ENCODE results near the gene PRR12. TPM values are rescaled to one million over a fixed set of nuclear protein-coding genes. Genes with fewer than 3 reads are reported as not detected.

The PRR12 gene
- total RNA-seq, 4 donors from 2014 or later: 4.6 to 15.4 (median 6.2) TPM

- TF ChIP-seq, protein P1, sequence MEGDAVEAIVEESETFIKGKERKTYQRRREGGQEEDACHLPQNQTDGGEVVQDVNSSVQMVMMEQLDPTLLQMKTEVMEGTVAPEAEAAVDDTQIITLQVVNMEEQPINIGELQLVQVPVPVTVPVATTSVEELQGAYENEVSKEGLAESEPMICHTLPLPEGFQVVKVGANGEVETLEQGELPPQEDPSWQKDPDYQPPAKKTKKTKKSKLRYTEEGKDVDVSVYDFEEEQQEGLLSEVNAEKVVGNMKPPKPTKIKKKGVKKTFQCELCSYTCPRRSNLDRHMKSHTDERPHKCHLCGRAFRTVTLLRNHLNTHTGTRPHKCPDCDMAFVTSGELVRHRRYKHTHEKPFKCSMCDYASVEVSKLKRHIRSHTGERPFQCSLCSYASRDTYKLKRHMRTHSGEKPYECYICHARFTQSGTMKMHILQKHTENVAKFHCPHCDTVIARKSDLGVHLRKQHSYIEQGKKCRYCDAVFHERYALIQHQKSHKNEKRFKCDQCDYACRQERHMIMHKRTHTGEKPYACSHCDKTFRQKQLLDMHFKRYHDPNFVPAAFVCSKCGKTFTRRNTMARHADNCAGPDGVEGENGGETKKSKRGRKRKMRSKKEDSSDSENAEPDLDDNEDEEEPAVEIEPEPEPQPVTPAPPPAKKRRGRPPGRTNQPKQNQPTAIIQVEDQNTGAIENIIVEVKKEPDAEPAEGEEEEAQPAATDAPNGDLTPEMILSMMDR (IDR thresholded peaks at IDR 0.05; ENCODE audit: low read depth): no peak
These were observed 76.5 kb downstream of the PRR12 start for GRCh38 chr19:49667473-49667872.

- TF ChIP-seq, protein P1 (IDR thresholded peaks at IDR 0.05; ENCODE audit: low read depth): no peak
These were observed 78.5 kb downstream of the PRR12 start for GRCh38 chr19:49669516-49669915.

DNA sequence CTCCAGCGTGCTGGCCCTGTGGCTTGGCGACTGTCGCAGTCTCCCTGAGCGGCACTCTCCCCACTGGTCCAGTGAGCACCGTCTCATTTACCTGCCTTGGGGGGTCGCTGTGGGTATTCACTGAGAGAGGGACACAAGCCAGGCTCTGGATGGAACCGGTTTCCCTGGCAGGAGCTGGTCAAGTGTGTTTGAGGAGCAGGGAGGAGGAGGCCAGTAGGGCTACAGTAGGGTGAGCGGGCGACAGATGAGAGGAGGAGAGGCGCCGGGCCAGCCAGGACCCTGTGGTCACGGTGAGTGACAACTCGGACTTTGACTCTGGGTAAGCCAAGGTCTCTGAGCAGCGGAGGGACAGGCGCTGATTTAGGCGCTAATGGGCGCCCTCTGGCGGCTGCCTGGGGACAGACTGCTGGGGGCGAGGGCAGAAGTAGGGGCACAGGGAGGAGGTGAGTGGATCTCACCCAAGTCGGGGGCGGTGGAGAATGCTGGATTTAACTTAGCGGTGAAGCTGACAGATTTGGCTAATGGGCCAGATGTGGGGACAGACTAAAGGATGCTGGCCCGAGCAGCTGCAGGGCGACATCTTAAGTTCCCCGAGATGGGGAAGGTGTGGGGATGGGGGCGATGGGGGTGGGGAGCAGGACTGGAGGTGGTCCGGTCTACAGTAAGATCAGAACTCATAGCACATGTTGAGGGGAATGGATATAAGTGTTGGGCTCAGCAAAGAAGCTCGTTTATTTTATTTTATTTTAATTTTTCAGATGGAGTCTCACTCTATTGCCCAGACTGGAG is 81.3 kb downstream of the PRR12 start:
- TF ChIP-seq, protein P1 (IDR thresholded peaks at IDR 0.05; ENCODE audit: low read depth): no peak

Small RNAs within 50 kb of the gene (small RNA-seq; reads per million reads assigned to genes)
- gene RF00019: 0.49 reads per million

Other genes with a start within 250 kb of the PRR12 start
- gene TEAD2, start 228.8 kb upstream of the PRR12 start, total RNA-seq: 10 to 100 TPM; 13.8 to 23.5 (median 19.6) TPM
- gene DKKL1, start 227.3 kb upstream of the PRR12 start, total RNA-seq: 1 to 10 TPM in 1 of 4 donors, not detected in 3; 2.6 TPM
- gene KASH5, start 202.9 kb upstream of the PRR12 start, total RNA-seq: not detected
- gene PTH2, start 167.7 kb upstream of the PRR12 start, total RNA-seq: not detected
- gene GFY, start 165.8 kb upstream of the PRR12 start, total RNA-seq: not detected
- 1 to 10 TPM; 1.7 to 3.6 (median 2.8) TPM for gene SLC17A7, start 149.7 kb upstream of the PRR12 start, total RNA-seq
- 10 to 100 TPM; 53.3 to 99.7 (median 83.2) TPM for gene PIH1D1, start 139.4 kb upstream of the PRR12 start, total RNA-seq
- gene ALDH16A1, start 138.0 kb upstream of the PRR12 start, total RNA-seq: 10 to 100 TPM; 35.4 to 80.4 (median 50.3) TPM
- gene FLT3LG, start 117.0 kb upstream of the PRR12 start, total RNA-seq: 10 to 100 TPM in 1 of 4 donors, 1 to 10 TPM in 3; 3.2 to 11.5 (median 4.4) TPM
- gene RPL13A, start 103.6 kb upstream of the PRR12 start, total RNA-seq: 1,000 to 10,000 TPM; 2,421 to 3,217 (median 2,855) TPM
- 1,000 to 10,000 TPM; 3,504 to 5,080 (median 4,743) TPM for gene RPS11, start 94.7 kb upstream of the PRR12 start, total RNA-seq
- gene FCGRT, start 78.5 kb upstream of the PRR12 start, total RNA-seq: 100 to 1,000 TPM; 208 to 517 (median 336) TPM
- gene RCN3, start 63.2 kb upstream of the PRR12 start, total RNA-seq: 10 to 100 TPM; 21.4 to 45.1 (median 36.7) TPM
- gene NOSIP, start 10.6 kb upstream of the PRR12 start, total RNA-seq: 10 to 100 TPM; 39.1 to 63.4 (median 49.0) TPM
- gene PRRG2, start 9.9 kb upstream of the PRR12 start, total RNA-seq: under 1 TPM in 2 of 4 donors, not detected in 2; 0.51 to 0.75 TPM
- 100 to 1,000 TPM in 2 of 4 donors, 10 to 100 TPM in 2; 62.9 to 113 (median 101) TPM for gene RRAS, start 49.0 kb downstream of the PRR12 start, total RNA-seq
- gene SCAF1, start 51.0 kb downstream of the PRR12 start, total RNA-seq: 10 to 100 TPM in 3 of 4 donors, 1 to 10 TPM in 1; 8.8 to 33.3 (median 11.3) TPM
- 10 to 100 TPM; 21.8 to 66.5 (median 39.0) TPM for gene IRF3, start 74.7 kb downstream of the PRR12 start, total RNA-seq
- 1 to 10 TPM; 2.1 to 7.9 (median 3.3) TPM for gene BCL2L12, start 74.8 kb downstream of the PRR12 start, total RNA-seq
- gene PRMT1, start 86.1 kb downstream of the PRR12 start, total RNA-seq: 100 to 1,000 TPM in 1 of 4 donors, 10 to 100 TPM in 3; 63.8 to 104 (median 78.2) TPM
- gene ADM5, start 98.4 kb downstream of the PRR12 start, total RNA-seq: 1 to 10 TPM in 3 of 4 donors, not detected in 1; 1.0 to 2.6 (median 2.1) TPM
- gene CPT1C, start 99.9 kb downstream of the PRR12 start, total RNA-seq: 1 to 10 TPM in 1 of 4 donors, under 1 TPM in 2, not detected in 1; 0.38 to 2.6 (median 0.85) TPM
- gene TSKS, start 172.1 kb downstream of the PRR12 start, total RNA-seq: 1 to 10 TPM in 1 of 4 donors, under 1 TPM in 3; 0.49 to 2.8 (median 0.59) TPM
- gene AP2A1, start 175.8 kb downstream of the PRR12 start, total RNA-seq: 100 to 1,000 TPM in 1 of 4 donors, 10 to 100 TPM in 3; 48.9 to 112 (median 57.9) TPM
- 10 to 100 TPM in 3 of 4 donors, 1 to 10 TPM in 1; 6.7 to 18.6 (median 13.3) TPM for gene FUZ, start 222.1 kb downstream of the PRR12 start, total RNA-seq
- 10 to 100 TPM; 15.2 to 30.5 (median 16.4) TPM for gene MED25, start 227.1 kb downstream of the PRR12 start, total RNA-seq

Measured in subcutaneous adipose tissue (tissue), 4 donors.